ENCODE measurements around the gene ORC2. TPM values are rescaled to one million over a fixed set of nuclear protein-coding genes. Genes with fewer than 3 reads are reported as not detected.

Gene ORC2
- 54.9 to 57.9 TPM (median 56.0 TPM) in 3 replicates for total RNA-seq (2021)
- percentile 88 among the genes with signal in this experiment for Bru-seq, nascent RNA
- long read RNA-seq, experiment 1, full-length matches to known transcripts, result 141 of 210 reads
- long read RNA-seq, experiment 1, partial matches to known transcripts, result 39 of 210 reads
- long read RNA-seq, experiment 1, other reads (novel, unspliced or antisense), result 30 of 210 reads
- long read RNA-seq, experiment 2, full-length matches to known transcripts, result 15 of 46 reads
- long read RNA-seq, experiment 2, partial matches to known transcripts, result 17 of 46 reads
- long read RNA-seq, experiment 2, other reads (novel, unspliced or antisense), result 14 of 46 reads
- long read RNA-seq, experiment 3, full-length matches to known transcripts, result 44 of 63 reads
- long read RNA-seq, experiment 3, partial matches to known transcripts, result 7 of 63 reads
- long read RNA-seq, experiment 3, other reads (novel, unspliced or antisense), result 12 of 63 reads

- no peaks in the 10 kb centered on the region for H3K9me3 Mint-ChIP-seq
- H3K27me3 Mint-ChIP-seq (ENCODE audit: low read depth), result no peaks in the 10 kb centered on the region
- peak within 1 kb of the TSS; percentile 98 for H3K4me3 Mint-ChIP-seq
- H3K27ac Mint-ChIP-seq, result peak within 1 kb of the TSS; percentile 98
- DNase-seq (ENCODE audit: low spot score), result peak; percentile 96
- H3K36me3 Mint-ChIP-seq, result peaks cover 9% of the 10 kb centered on the region
- CTCF ChIA-PET, result interaction anchor here (0.8 to 3.3 kb wide), 18 partner anchors 9 to 401 kb away, joined by 3 to 42 read pairs (median 5); partner anchors contain the start of genes CLK1, HYCC2 and NIF3L1
- peak; percentile 95 for ATAC-seq
- H3K4me1 Mint-ChIP-seq, result peaks cover 30% of the 10 kb centered on the region
- POLR2A ChIA-PET, result interaction anchor here (0.6 to 1.8 kb wide), 11 partner anchors 9 to 266 kb away, joined by 3 to 7 read pairs (median 3); partner anchors contain the start of genes BZW1, CFLAR and CLK1
- TF ChIP-seq IRF2 (CRISPR knock-in tag; IDR thresholded peaks at IDR 0.05; ENCODE audit: borderline replicate concordance, low read depth) (no peak), JUN (CRISPR knock-in tag; IDR thresholded peaks at IDR 0.05) (no peak), ZNF396 (CRISPR knock-in tag; IDR thresholded peaks at IDR 0.05; ENCODE audit: borderline replicate concordance) (no peak), AR (CRISPR knock-in tag; IDR thresholded peaks at IDR 0.05) (no peak), SMAD3 (CRISPR knock-in tag; IDR thresholded peaks at IDR 0.05; ENCODE audit: borderline replicate concordance) (no peak), FOXP1 (CRISPR knock-in tag; IDR thresholded peaks at IDR 0.05; ENCODE audit: borderline replicate concordance) (peak; percentile 96), ZNF138 (CRISPR knock-in tag; conservative IDR thresholded peaks at IDR 0.05) (0 out of 2 replicates have a peak, but pooled peaks have one; percentile 44), FOXJ3 (CRISPR knock-in tag; IDR thresholded peaks at IDR 0.05; ENCODE audit: borderline replicate concordance) (no peak), ZNF121 (CRISPR knock-in tag; IDR thresholded peaks at IDR 0.05) (no peak), ZSCAN18 (CRISPR knock-in tag; IDR thresholded peaks at IDR 0.05) (no peak), TEAD4 (CRISPR knock-in tag; IDR thresholded peaks at IDR 0.05) (peak; percentile 20; the same call in 1 of the 2 replicates), HMGXB4 (CRISPR knock-in tag; IDR thresholded peaks at IDR 0.05) (peak; percentile 99), EMX1 (CRISPR knock-in tag; IDR thresholded peaks at IDR 0.05) (no peak)
- TF ChIP-seq, protein P1, sequence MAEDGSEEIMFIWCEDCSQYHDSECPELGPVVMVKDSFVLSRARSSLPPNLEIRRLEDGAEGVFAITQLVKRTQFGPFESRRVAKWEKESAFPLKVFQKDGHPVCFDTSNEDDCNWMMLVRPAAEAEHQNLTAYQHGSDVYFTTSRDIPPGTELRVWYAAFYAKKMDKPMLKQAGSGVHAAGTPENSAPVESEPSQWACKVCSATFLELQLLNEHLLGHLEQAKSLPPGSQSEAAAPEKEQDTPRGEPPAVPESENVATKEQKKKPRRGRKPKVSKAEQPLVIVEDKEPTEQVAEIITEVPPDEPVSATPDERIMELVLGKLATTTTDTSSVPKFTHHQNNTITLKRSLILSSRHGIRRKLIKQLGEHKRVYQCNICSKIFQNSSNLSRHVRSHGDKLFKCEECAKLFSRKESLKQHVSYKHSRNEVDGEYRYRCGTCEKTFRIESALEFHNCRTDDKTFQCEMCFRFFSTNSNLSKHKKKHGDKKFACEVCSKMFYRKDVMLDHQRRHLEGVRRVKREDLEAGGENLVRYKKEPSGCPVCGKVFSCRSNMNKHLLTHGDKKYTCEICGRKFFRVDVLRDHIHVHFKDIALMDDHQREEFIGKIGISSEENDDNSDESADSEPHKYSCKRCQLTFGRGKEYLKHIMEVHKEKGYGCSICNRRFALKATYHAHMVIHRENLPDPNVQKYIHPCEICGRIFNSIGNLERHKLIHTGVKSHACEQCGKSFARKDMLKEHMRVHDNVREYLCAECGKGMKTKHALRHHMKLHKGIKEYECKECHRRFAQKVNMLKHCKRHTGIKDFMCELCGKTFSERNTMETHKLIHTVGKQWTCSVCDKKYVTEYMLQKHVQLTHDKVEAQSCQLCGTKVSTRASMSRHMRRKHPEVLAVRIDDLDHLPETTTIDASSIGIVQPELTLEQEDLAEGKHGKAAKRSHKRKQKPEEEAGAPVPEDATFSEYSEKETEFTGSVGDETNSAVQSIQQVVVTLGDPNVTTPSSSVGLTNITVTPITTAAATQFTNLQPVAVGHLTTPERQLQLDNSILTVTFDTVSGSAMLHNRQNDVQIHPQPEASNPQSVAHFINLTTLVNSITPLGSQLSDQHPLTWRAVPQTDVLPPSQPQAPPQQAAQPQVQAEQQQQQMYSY (CRISPR knock-in tag; IDR thresholded peaks at IDR 0.05), result peak; percentile 46
- TF ChIP-seq, protein P2, sequence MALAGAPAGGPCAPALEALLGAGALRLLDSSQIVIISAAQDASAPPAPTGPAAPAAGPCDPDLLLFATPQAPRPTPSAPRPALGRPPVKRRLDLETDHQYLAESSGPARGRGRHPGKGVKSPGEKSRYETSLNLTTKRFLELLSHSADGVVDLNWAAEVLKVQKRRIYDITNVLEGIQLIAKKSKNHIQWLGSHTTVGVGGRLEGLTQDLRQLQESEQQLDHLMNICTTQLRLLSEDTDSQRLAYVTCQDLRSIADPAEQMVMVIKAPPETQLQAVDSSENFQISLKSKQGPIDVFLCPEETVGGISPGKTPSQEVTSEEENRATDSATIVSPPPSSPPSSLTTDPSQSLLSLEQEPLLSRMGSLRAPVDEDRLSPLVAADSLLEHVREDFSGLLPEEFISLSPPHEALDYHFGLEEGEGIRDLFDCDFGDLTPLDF (CRISPR knock-in tag; IDR thresholded peaks at IDR 0.05), result no peak
- TF ChIP-seq, protein P3, sequence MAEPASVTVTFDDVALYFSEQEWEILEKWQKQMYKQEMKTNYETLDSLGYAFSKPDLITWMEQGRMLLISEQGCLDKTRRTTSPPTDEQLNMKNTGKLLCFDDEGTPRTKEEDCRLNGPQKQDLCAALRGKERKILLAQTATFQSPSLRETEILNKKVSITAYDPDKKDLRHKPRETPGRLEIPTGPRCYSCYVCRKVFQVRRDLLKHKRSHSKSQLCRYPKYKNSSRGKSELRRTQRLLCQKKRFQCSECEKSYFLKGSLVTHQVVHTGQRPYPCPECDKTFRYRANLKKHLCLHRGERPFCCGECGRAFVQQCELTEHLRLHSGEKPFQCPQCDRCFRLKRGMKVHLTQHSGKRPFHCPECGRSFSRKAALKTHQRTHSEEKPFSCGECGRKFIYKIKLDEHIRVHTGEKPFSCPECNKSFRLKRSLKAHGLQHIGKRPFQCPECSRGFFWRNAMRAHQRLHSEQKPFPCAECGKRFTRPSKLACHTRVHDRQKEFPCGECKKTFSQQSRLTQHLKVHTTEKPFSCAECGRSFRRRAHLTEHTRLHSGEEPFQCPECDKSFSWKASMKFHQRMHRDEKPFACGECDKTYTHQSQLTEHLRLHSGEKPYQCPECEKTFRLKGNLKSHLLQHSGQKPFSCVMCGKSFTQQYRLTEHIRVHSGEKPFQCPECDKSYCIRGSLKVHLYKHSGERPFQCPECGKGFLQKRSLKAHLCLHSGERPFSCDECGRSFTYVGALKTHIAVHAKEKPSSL (CRISPR knock-in tag; conservative IDR thresholded peaks at IDR 0.05), result no peak
- TF ChIP-seq, protein P4, sequence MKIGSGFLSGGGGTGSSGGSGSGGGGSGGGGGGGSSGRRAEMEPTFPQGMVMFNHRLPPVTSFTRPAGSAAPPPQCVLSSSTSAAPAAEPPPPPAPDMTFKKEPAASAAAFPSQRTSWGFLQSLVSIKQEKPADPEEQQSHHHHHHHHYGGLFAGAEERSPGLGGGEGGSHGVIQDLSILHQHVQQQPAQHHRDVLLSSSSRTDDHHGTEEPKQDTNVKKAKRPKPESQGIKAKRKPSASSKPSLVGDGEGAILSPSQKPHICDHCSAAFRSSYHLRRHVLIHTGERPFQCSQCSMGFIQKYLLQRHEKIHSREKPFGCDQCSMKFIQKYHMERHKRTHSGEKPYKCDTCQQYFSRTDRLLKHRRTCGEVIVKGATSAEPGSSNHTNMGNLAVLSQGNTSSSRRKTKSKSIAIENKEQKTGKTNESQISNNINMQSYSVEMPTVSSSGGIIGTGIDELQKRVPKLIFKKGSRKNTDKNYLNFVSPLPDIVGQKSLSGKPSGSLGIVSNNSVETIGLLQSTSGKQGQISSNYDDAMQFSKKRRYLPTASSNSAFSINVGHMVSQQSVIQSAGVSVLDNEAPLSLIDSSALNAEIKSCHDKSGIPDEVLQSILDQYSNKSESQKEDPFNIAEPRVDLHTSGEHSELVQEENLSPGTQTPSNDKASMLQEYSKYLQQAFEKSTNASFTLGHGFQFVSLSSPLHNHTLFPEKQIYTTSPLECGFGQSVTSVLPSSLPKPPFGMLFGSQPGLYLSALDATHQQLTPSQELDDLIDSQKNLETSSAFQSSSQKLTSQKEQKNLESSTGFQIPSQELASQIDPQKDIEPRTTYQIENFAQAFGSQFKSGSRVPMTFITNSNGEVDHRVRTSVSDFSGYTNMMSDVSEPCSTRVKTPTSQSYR (CRISPR knock-in tag; IDR thresholded peaks at IDR 0.05), result 0 out of 2 replicates have a peak, but pooled peaks have one; percentile 50
Observed at GRCh38 chr2:200963124-200963917, at the start of gene ORC2. TSS of gene ORC2 (minus strand) at chr2:200963660. CDS start at chr2:200958123, 5,537 bp downstream.

Measured in WTC11 (cell line).